Fibroblast of villous mesenchyme (primary cell): ENCODE data around the gene PLXNA2. TPM values are rescaled to one million over a fixed set of nuclear protein-coding genes. Genes with fewer than 3 reads are reported as not detected.

ENCODE experiments used
- DNase-seq: peaks from one replicate; pipeline ENCODE4 v3.0.0-alpha.2; 2010; ENCODE audit warnings: low read depth
- H3K4me3 ChIP-seq: 2 replicates; pipeline ENCODE4 v1.5.1; 2011; ENCODE audit warnings: low read depth, mild to moderate bottlenecking, low read length
- CTCF ChIP-seq: IDR thresholded peaks from 2 replicates; pipeline ENCODE4 v1.5.1; 2012; ENCODE audit warnings: low read depth, mild to moderate bottlenecking, low read length; ENCODE audit not compliant: insufficient read depth
- total RNA-seq: library from RNA; depleted of rRNA; stranded (reverse); fragments of >200 nt; gene quantifications from 2 replicates; pipeline ENCODE4 v1.2.3, GENCODE V29; 2012

Gene PLXNA2
- total RNA-seq, 1 donor = 0.86 TPM

- H3K4me3 ChIP-seq = no peak overlapping the region
- no peak for DNase-seq
- TF ChIP-seq CTCF = no peak
Measured at GRCh38 chr1:208164609-208165008, 79.6 kb downstream of the PLXNA2 start.

- H3K4me3 ChIP-seq = no peak overlapping the region
- no peak for DNase-seq
- TF ChIP-seq CTCF = no peak
Measured at GRCh38 chr1:208163539-208163938, 80.6 kb downstream of the PLXNA2 start.

GRCh38 chr1:208162903-208163302, 81.3 kb downstream of the PLXNA2 start:
- no peak for DNase-seq
- H3K4me3 ChIP-seq = no peak overlapping the region
- no peak for TF ChIP-seq CTCF

GRCh38 chr1:208161656-208162375, 82.4 kb downstream of the PLXNA2 start:
- TF ChIP-seq CTCF = no peak
- no peak overlapping the region for H3K4me3 ChIP-seq
- DNase-seq = peak; percentile 47

GRCh38 chr1:208161005-208161404, 83.2 kb downstream of the PLXNA2 start:
- TF ChIP-seq CTCF = no peak
- no peak overlapping the region for H3K4me3 ChIP-seq
- DNase-seq = no peak

- no peak for DNase-seq
- TF ChIP-seq CTCF = no peak
- H3K4me3 ChIP-seq = no peak overlapping the region
Measured at GRCh38 chr1:208160259-208160819, 83.8 kb downstream of the PLXNA2 start.
